T-cell (primary cell): ENCODE measurements around the gene ADGRD1. TPM values are rescaled to one million over a fixed set of nuclear protein-coding genes. Genes with fewer than 3 reads are reported as not detected.

ENCODE experiments used
- ATAC-seq, 4 experiments: fragments of 200-7000 bp in 3 of 4; fragments of 150-1000 bp in 1 of 4; cut with Tn5 transposase; replicated peaks in 1 of 4; 1 replicate in 3 of 4; 2 replicates in 1 of 4; pipeline ENCODE4 v1.10.0; 2021; ENCODE audit warnings: moderate library complexity in 3 of 4, mild to moderate bottlenecking in 2 of 4, moderate number of reproducible peaks in 1 of 4
- CTCF ChIA-PET, 2 donors: fragments of 300-600 bp; sonication (Branson Sonifier 250); formaldehyde crosslinking; loops; one replicate each; lab custom pipeline; 2022; ENCODE audit warnings: antibody characterized with exemption in 2 of 2; lab: Charles Lee
- POLR2A ChIA-PET, 2 donors: fragments of 300-600 bp; sonication (Branson Sonifier 250); formaldehyde crosslinking; loops; one replicate each; lab custom pipeline; 2022; ENCODE audit warnings: antibody characterized with exemption in 2 of 2; lab: Charles Lee
- DNase-seq, 35 experiments: peaks; one replicate each; pipeline versions ENCODE4 v3.0.0 to v3.0.0-alpha.2; 2013 to 2023
- H3K27ac ChIP-seq: one replicate; pipeline ENCODE4 v1.5.1; 2013; ENCODE audit warnings: low read length
- H3K27me3 ChIP-seq, 2 experiments: replicated peaks in 1 of 2; 1 replicate in 1 of 2; 2 replicates in 1 of 2; pipeline versions ENCODE4 v1.6.1 to v1.7.0; 2013; ENCODE audit warnings: low read length in 1 of 2, mixed read lengths in 1 of 2; ENCODE audit not compliant: control insufficient read depth in 2 of 2, insufficient read depth in 2 of 2; ENCODE audit errors: extremely low read depth in 1 of 2
- H3K36me3 ChIP-seq, 2 donors: 1 replicate in 1 of 2; 2 replicates in 1 of 2; pipeline versions ENCODE4 v1.6.1 to v1.7.0; 2013; ENCODE audit warnings: low read length in 1 of 2; ENCODE audit not compliant: control insufficient read depth in 2 of 2, insufficient read depth in 1 of 2; ENCODE audit errors: extremely low read depth in 1 of 2
- H3K4me1 ChIP-seq, 2 experiments: 1 replicate in 1 of 2; 2 replicates in 1 of 2; pipeline versions ENCODE4 v1.6.1 to v1.7.0; 2013; ENCODE audit warnings: low read length in 2 of 2, mixed read lengths in 1 of 2; ENCODE audit not compliant: insufficient read depth in 2 of 2, control insufficient read depth in 1 of 2; ENCODE audit errors: extremely low read depth in 1 of 2
- H3K4me3 ChIP-seq, 2 donors: 1 replicate in 1 of 2; 2 replicates in 1 of 2; pipeline versions ENCODE4 v1.5.1 to v1.7.0; 2013; ENCODE audit warnings: mild to moderate bottlenecking in 2 of 2, low read length in 1 of 2, moderate library complexity in 1 of 2; ENCODE audit not compliant: control insufficient read depth in 1 of 2; ENCODE audit errors: extremely low read depth in 1 of 2
- H3K9me3 ChIP-seq: 2 replicates; pipeline ENCODE4 v1.7.0; 2013
- H3K27ac Mint-ChIP-seq, 2 donors: one replicate each; pipeline ENCODE4 v1.8.0; 2020 to 2021; ENCODE audit warnings: mild to moderate bottlenecking in 2 of 2, mixed read lengths in 2 of 2
- H3K27me3 Mint-ChIP-seq, 2 donors: one replicate each; pipeline ENCODE4 v1.8.0; 2021 to 2022; ENCODE audit warnings: mixed read lengths in 2 of 2
- H3K36me3 Mint-ChIP-seq: one replicate; pipeline ENCODE4 v1.8.0; 2021; ENCODE audit warnings: mixed read lengths
- H3K4me1 Mint-ChIP-seq, 3 donors: one replicate each; pipeline ENCODE4 v1.8.0; 2020 to 2022; ENCODE audit warnings: mixed read lengths in 3 of 3, mild to moderate bottlenecking in 1 of 3
- H3K4me3 Mint-ChIP-seq, 3 donors: one replicate each; pipeline ENCODE4 v1.8.0; 2020 to 2022; ENCODE audit warnings: mild to moderate bottlenecking in 3 of 3, mixed read lengths in 3 of 3, moderate library complexity in 3 of 3
- H3K9me3 Mint-ChIP-seq, 3 donors: one replicate each; pipeline ENCODE4 v1.8.0; 2020 to 2022; ENCODE audit warnings: mixed read lengths in 3 of 3
- WGBS: methylation state at CpG from one replicate; pipeline ENCODE4 v1.1.5; 2013; ENCODE audit warnings: missing lambda C conversion rate; ENCODE audit not compliant: insufficient coverage; 5-methylcytosine and 5-hydroxymethylcytosine counted together
- total RNA-seq, 35 experiments: library from RNA in 6 of 35; stranded (reverse) in 6 of 35; fragments of 120-200 nt in 1 of 35; gene quantifications; one replicate each; pipeline versions ENCODE4 v1.2.1 to v1.2.4 and lab custom pipeline; 2013 to 2026

ADGRD1 gene
- total RNA-seq, 5 donors from 2014 or later (not counting 1 experiment from before 2014, with no cell fraction given): 0.29 to 1.1 (median 0.43) TPM; not detected in 1

DNA sequence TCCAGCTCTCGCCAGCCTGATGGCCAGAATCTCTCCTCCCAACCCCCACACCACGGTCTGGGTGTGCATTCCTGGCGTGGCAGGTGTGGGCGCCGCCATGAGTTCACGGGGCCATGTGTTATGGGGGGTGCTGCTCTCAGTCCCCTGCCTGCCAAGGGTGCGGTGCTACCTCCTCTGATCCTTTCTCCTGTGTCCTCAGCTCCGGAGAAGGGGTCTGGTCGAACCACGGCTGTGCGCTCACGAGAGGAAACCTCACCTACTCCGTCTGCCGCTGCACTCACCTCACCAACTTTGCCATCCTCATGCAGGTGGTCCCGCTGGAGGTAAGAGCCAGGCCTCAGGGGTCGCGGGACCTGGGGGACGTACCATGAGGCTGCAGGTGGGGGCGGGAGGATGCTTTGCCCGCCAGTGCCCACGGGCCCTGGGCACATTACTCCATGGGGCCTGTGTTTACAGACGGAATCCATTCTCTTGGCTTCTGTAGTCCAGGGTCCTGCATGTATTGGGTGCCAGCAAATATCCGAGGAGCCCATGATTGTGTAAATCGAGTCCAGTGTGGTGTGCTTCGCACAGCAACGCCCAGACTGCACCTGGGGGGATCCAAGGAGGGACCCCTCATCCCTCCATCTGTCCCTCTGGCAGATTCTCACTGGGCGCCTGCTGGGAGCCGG lies 130.8 kb downstream of the ADGRD1 start:
- ChIA-PET POLR2A (no interaction called here), CTCF (no interaction called here)
- H3K36me3 ChIP-seq: no peaks in the 10 kb centered on the region
- peak in 1 of 35 experiments; percentile 21 for DNase-seq
- Mint-ChIP-seq H3K36me3 (no peaks in the 10 kb centered on the region), H3K4me3 (no peak overlapping the region), H3K4me1 (no peaks in the 10 kb centered on the region), H3K9me3 (no peaks in the 10 kb centered on the region), H3K27ac (no peak overlapping the region), H3K27me3 (peaks cover 10 to 11% of the 10 kb centered on the region in 2 donors)
- no peak overlapping the region for H3K4me3 ChIP-seq
- H3K27me3 ChIP-seq: peaks cover 0 to 20% of the 10 kb centered on the region in 2 experiments
- no peaks in the 10 kb centered on the region for H3K4me1 ChIP-seq
- ATAC-seq: no peak
- WGBS: 86% methylated on average over 18 of the region's 28 CpGs
- no peak overlapping the region for H3K27ac ChIP-seq
- H3K9me3 ChIP-seq: no peaks in the 10 kb centered on the region

DNA sequence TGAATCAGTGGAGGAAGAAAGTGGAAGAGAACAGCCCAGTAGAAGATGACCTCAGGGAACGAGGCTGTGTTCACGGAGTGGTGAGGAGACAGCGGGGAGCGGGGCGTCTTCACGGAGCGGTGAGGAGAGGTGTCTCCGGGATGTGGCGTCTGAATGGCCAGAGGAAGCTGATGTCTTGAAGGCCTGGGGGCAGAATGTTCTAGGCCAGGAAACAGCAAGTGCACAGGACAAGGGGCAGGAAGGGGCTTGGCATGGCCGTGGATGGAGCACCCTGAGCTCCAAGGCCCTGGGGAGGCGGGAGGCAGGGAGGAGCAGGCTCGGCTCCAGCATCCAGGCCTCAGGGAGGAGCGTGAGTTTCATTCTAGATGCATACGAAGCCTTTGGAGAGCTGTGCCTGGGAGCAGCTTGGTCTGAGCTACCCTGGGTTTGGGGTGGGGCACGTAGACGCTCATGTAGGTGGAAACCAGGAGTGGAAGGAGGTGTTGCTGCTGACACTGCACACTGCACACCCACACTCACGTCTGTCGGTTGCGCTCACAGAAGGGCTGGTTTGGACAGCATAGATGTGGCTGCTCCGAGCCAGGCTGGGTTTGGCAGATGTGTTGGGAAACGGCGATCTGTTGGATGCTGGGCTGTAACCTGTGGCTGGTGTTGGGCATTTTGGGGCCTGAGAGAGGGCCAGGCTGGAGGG lies 131.6 kb downstream of the ADGRD1 start:
- Mint-ChIP-seq H3K27ac (no peak overlapping the region), H3K27me3 (peaks cover 10 to 11% of the 10 kb centered on the region in 2 donors), H3K4me3 (no peak overlapping the region), H3K4me1 (no peaks in the 10 kb centered on the region), H3K36me3 (no peaks in the 10 kb centered on the region), H3K9me3 (no peaks in the 10 kb centered on the region)
- ChIA-PET CTCF (no interaction called here), POLR2A (no interaction called here)
- peaks cover 0 to 20% of the 10 kb centered on the region in 2 experiments for H3K27me3 ChIP-seq
- no peak for ATAC-seq
- no peak overlapping the region for H3K27ac ChIP-seq
- no peaks in the 10 kb centered on the region for H3K36me3 ChIP-seq
- no peaks in the 10 kb centered on the region for H3K9me3 ChIP-seq
- H3K4me3 ChIP-seq: no peak overlapping the region
- 82% methylated on average over 19 of the region's 22 CpGs for WGBS
- peak in 2 of 35 experiments; percentile 7 to 19 for DNase-seq
- H3K4me1 ChIP-seq: no peaks in the 10 kb centered on the region

DNA sequence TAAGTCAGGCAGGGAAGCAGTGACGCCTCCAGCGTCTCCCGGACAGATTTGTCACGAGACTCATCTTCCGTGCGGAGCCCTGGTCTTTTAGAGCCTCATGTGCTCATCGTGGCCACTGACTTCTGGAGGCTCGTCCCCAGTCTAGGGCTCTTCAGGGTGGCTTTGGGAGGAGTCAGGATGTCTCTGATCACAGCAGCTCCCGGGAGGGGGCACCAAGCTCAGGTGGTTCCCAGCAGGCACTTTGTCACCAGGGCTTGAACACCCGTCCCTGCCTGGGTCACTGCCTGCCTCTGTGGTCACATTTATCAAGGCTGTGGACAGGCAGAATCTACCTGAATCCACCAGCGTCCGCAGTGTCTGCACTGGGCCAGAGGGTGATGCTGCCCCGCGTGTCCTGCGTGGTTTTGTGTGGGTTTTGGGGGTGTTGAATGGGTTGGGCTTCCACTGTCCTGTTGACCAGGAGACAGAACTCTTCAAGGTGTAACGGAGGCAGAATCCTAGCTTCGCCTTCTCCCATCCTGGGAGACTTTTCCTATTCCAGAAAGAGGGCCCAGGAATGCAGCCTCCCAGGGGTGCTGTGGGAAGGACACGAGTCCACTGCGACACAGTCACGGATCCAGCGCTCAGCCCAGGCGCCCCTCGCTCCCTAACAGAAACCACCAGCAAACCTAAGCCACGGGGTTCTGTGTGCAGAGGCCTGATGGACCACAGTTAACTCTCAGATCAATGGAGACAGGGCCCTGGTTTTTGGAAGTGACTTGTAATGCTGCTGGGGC lies 132.3 kb downstream of the ADGRD1 start:
- ChIA-PET CTCF (no interaction called here), POLR2A (no interaction called here)
- WGBS: 86% methylated on average over 12 of the region's 24 CpGs
- H3K4me1 Mint-ChIP-seq: no peaks in the 10 kb centered on the region
- Histone ChIP-seq H3K27ac (no peak overlapping the region), H3K36me3 (no peaks in the 10 kb centered on the region), H3K27me3 (peaks cover 0 to 20% of the 10 kb centered on the region in 2 experiments), H3K4me1 (no peaks in the 10 kb centered on the region), H3K4me3 (no peak overlapping the region), H3K9me3 (no peaks in the 10 kb centered on the region)
- peaks cover 10 to 11% of the 10 kb centered on the region in 2 donors for H3K27me3 Mint-ChIP-seq
- no peaks in the 10 kb centered on the region for H3K9me3 Mint-ChIP-seq
- no peak overlapping the region for H3K27ac Mint-ChIP-seq
- no peaks in the 10 kb centered on the region for H3K36me3 Mint-ChIP-seq
- no peak overlapping the region for H3K4me3 Mint-ChIP-seq
- DNase-seq (peak in 1 of 35 experiments; percentile 5), ATAC-seq (no peak)

DNA sequence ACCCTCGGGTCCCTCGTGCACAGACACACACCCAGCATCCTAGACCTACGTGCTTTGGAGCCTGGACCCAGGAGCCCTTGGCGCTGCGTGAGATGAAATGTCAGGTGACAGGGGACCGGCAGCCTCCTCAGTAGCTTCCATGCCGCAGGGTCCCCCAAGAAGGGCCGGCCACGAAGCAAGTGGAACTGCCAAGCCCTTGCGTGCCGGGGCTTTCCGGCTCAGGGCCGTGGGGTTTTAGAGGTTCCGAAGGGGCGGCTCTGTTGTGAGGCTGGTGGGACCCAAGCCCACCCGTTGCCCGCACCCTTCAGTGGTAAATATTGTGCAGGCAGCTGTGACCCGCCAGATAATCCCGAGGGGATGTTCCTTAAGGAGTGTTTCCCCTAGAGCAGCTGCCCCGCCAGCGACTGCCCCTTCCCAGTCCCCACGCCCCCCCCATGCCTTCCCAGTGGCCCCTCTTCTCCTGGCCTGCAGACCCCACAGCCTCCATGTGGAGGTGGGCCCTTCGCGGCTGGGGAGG lies 133.7 kb downstream of the ADGRD1 start:
- no peak for ATAC-seq
- peaks cover 0 to 8% (median 0%) of the 10 kb centered on the region in 3 donors for H3K4me1 Mint-ChIP-seq
- CTCF ChIA-PET: no interaction called here
- POLR2A ChIA-PET: no interaction called here
- no peaks in the 10 kb centered on the region for H3K36me3 Mint-ChIP-seq
- H3K9me3 Mint-ChIP-seq: no peaks in the 10 kb centered on the region
- H3K27ac Mint-ChIP-seq: no peak overlapping the region
- DNase-seq: peak in 1 of 35 experiments; percentile 2
- Histone ChIP-seq H3K9me3 (no peaks in the 10 kb centered on the region), H3K36me3 (no peaks in the 10 kb centered on the region), H3K27me3 (peaks cover 0 to 20% of the 10 kb centered on the region in 2 experiments), H3K4me3 (no peak overlapping the region), H3K27ac (no peak overlapping the region), H3K4me1 (no peaks in the 10 kb centered on the region)
- H3K27me3 Mint-ChIP-seq: peaks cover 10 to 11% of the 10 kb centered on the region in 2 donors
- 91% methylated on average over 17 of the region's 24 CpGs for WGBS
- no peak overlapping the region for H3K4me3 Mint-ChIP-seq

DNA sequence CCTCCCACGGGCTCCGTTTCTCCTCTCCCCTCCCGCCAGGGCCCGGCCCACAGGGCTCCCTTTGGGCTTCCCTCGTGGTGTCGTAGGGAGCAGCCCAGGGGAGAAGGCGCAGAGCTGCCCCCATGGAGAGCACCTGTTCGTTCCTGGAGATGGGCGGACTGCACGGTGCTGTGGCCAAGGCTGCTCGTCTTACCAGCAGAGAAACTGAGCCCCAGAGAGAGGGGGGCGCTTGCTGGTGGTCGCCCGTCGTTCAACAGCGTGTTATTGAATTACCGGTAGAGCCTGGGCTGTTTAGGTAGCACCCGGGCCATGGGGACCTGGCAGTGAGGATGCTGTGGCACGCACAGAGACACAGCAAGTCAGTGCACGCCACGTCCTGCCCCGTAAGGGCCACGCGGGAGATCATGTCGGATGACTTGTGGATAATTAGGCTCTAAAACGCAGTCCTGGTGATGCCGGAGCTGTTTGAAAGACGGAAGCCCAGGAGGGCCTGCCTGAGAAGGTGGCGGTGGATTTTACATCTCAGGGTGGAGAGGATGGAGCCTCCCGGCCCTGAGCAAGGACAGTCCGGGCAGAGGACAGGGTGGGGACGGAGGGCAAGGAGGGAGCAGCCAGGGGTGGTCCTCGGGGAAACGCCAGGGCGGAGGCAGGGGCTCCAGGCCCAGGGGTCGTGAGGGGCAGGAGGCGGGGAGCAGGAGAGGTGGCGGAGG lies 134.4 kb downstream of the ADGRD1 start:
- DNase-seq (peak in 4 of 35 experiments; percentile 1 to 22 (median 2)), ATAC-seq (no peak)
- Histone ChIP-seq H3K9me3 (no peaks in the 10 kb centered on the region), H3K36me3 (no peaks in the 10 kb centered on the region), H3K4me3 (no peak overlapping the region), H3K27ac (no peak overlapping the region), H3K4me1 (peaks cover 0 to 2% of the 10 kb centered on the region in 2 experiments), H3K27me3 (peaks cover 0 to 19% of the 10 kb centered on the region in 2 experiments)
- H3K27ac Mint-ChIP-seq: no peak overlapping the region
- 90% methylated on average over 37 of the region's 38 CpGs for WGBS
- H3K27me3 Mint-ChIP-seq: peaks cover 10 to 11% of the 10 kb centered on the region in 2 donors
- CTCF ChIA-PET: no interaction called here
- peaks cover 0 to 11% (median 3%) of the 10 kb centered on the region in 3 donors for H3K4me1 Mint-ChIP-seq
- no peaks in the 10 kb centered on the region for H3K9me3 Mint-ChIP-seq
- no peaks in the 10 kb centered on the region for H3K36me3 Mint-ChIP-seq
- POLR2A ChIA-PET: no interaction called here
- no peak overlapping the region for H3K4me3 Mint-ChIP-seq
